ENCODE results near the gene AMY1A.
"Not testable (repeated sequence)": the region's sequence is repeated elsewhere in the genome, so short reads cannot be mapped to it uniquely, and the experiment has no call there.

Gene AMY1A

GRCh38 chr1:103655460-103655859 lies at the start of gene AMY1A:
Gene AMY1A (plus strand): TSS chr1:103655760. CDS start chr1:103656331, 571 bp downstream.
- DNase-seq, result not testable (repeated sequence)

GRCh38 chr1:103616362-103616761 lies 39.2 kb upstream of the AMY1A start:
- DNase-seq, result no peak

- not testable (repeated sequence) for DNase-seq
These were observed 38.5 kb upstream of the AMY1A start, which contains the start of gene AMY2A for GRCh38 chr1:103616994-103617477. Gene AMY2A (plus strand): TSS chr1:103617427. CDS start chr1:103617441, 14 bp downstream.

GRCh38 chr1:103627436-103627835 lies 28.1 kb upstream of the AMY1A start:
- DNase-seq, result not testable (repeated sequence)

- not testable (repeated sequence) for DNase-seq
These were observed 14.4 kb upstream of the AMY1A start for GRCh38 chr1:103641194-103641593.

GRCh38 chr1:103643908-103644307 lies 11.7 kb upstream of the AMY1A start:
- not testable (repeated sequence) for DNase-seq

- DNase-seq, result not testable (repeated sequence)
These were observed 5.3 kb upstream of the AMY1A start for GRCh38 chr1:103650305-103650704.

- not testable (repeated sequence) for DNase-seq
These were observed 4.7 kb upstream of the AMY1A start for GRCh38 chr1:103650889-103651288.

- DNase-seq, result not testable (repeated sequence)
These were observed 1.4 kb upstream of the AMY1A start for GRCh38 chr1:103654133-103654532.

- DNase-seq, result not testable (repeated sequence)
These were observed 20.8 kb downstream of the AMY1A start for GRCh38 chr1:103676335-103676734.

GRCh38 chr1:103696110-103696509 lies 40.5 kb downstream of the AMY1A start, which contains the start of gene AMY1B:
Gene AMY1B (minus strand): TSS chr1:103696210. CDS start chr1:103695639, 571 bp downstream.
- DNase-seq, result not testable (repeated sequence)

GRCh38 chr1:103697430-103697829 lies 41.9 kb downstream of the AMY1A start:
- not testable (repeated sequence) for DNase-seq

- not testable (repeated sequence) for DNase-seq
These were observed 45.1 kb downstream of the AMY1A start for GRCh38 chr1:103700669-103701068.

- DNase-seq, result not testable (repeated sequence)
These were observed 45.7 kb downstream of the AMY1A start for GRCh38 chr1:103701256-103701655.

GRCh38 chr1:103707670-103708069 lies 52.1 kb downstream of the AMY1A start:
- not testable (repeated sequence) for DNase-seq

- DNase-seq, result not testable (repeated sequence)
These were observed 54.8 kb downstream of the AMY1A start for GRCh38 chr1:103710381-103710780.
